GM18520 (cell line): ENCODE results near the gene PSAPL1.

Experiments used
- ATAC-seq: cut with Tn5 transposase; IDR thresholded peaks from one replicate; pipeline ENCODE4 v1.9.1; 2021; ENCODE audit not compliant: unreplicated experiment

PSAPL1 gene

GRCh38 chr4:7434766-7435150 lies at the start of gene PSAPL1:
Gene PSAPL1, minus strand, starts transcription at chr4:7434930. Its CDS starts 51 bp downstream, at chr4:7434879.
- no peak for ATAC-seq

GRCh38 chr4:7481227-7481626 lies 46.5 kb upstream of the PSAPL1 start:
- ATAC-seq, result no peak

GRCh38 chr4:7480423-7480822 lies 45.7 kb upstream of the PSAPL1 start:
- ATAC-seq, result no peak

- no peak for ATAC-seq
These were observed 43.9 kb upstream of the PSAPL1 start for GRCh38 chr4:7478665-7479064.

GRCh38 chr4:7477695-7478094 lies 43.0 kb upstream of the PSAPL1 start:
- no peak for ATAC-seq

- no peak for ATAC-seq
These were observed 42.1 kb upstream of the PSAPL1 start for GRCh38 chr4:7476820-7477219.

GRCh38 chr4:7475207-7475606 lies 40.5 kb upstream of the PSAPL1 start:
- no peak for ATAC-seq

- no peak for ATAC-seq
These were observed 39.6 kb upstream of the PSAPL1 start for GRCh38 chr4:7474320-7474719.

GRCh38 chr4:7473081-7473480 lies 38.4 kb upstream of the PSAPL1 start:
- ATAC-seq, result no peak

- ATAC-seq, result no peak
These were observed 37.8 kb upstream of the PSAPL1 start for GRCh38 chr4:7472442-7473013.

- no peak for ATAC-seq
These were observed 35.9 kb upstream of the PSAPL1 start for GRCh38 chr4:7470522-7471128.

- ATAC-seq, result no peak
These were observed 35.4 kb upstream of the PSAPL1 start for GRCh38 chr4:7470111-7470510.

GRCh38 chr4:7469023-7469422 lies 34.3 kb upstream of the PSAPL1 start:
- ATAC-seq, result no peak

- ATAC-seq, result no peak
These were observed 32.7 kb upstream of the PSAPL1 start for GRCh38 chr4:7467471-7467870.

GRCh38 chr4:7466904-7467303 lies 32.2 kb upstream of the PSAPL1 start:
- no peak for ATAC-seq

- no peak for ATAC-seq
These were observed 31.5 kb upstream of the PSAPL1 start for GRCh38 chr4:7466215-7466614.

- no peak for ATAC-seq
These were observed 30.3 kb upstream of the PSAPL1 start for GRCh38 chr4:7465017-7465416.

GRCh38 chr4:7464259-7464655 lies 29.5 kb upstream of the PSAPL1 start:
- no peak for ATAC-seq

- ATAC-seq, result no peak
These were observed 29.0 kb upstream of the PSAPL1 start for GRCh38 chr4:7463566-7464258.

- ATAC-seq, result no peak
These were observed 27.8 kb upstream of the PSAPL1 start for GRCh38 chr4:7462509-7462971.

GRCh38 chr4:7461230-7461629 lies 26.5 kb upstream of the PSAPL1 start:
- ATAC-seq, result no peak

GRCh38 chr4:7460566-7460965 lies 25.8 kb upstream of the PSAPL1 start:
- ATAC-seq, result no peak
